IPS-20b (cell line): ENCODE data around the gene CENPP.

Experiments
- H3K27ac ChIP-seq: one replicate; pipeline ENCODE4 v1.5.1; 2013; ENCODE audit warnings: low read length
- H3K27me3 ChIP-seq: 2 replicates; pipeline ENCODE4 v1.6.1; 2013; ENCODE audit warnings: mild to moderate bottlenecking, low read length, inconsistent platforms; ENCODE audit not compliant: insufficient read depth
- H3K36me3 ChIP-seq: 2 replicates; pipeline ENCODE4 v1.6.1; 2013; ENCODE audit warnings: low read depth, mild to moderate bottlenecking, inconsistent platforms, low read length, moderate library complexity; ENCODE audit not compliant: insufficient read depth
- H3K4me1 ChIP-seq: 2 replicates; pipeline ENCODE4 v1.6.1; 2013; ENCODE audit warnings: mild to moderate bottlenecking, control low read depth, inconsistent platforms, low read length, moderate library complexity; ENCODE audit not compliant: insufficient read depth
- H3K4me3 ChIP-seq: 2 replicates; pipeline ENCODE4 v1.5.1; 2013; ENCODE audit warnings: mild to moderate bottlenecking, low read length, inconsistent platforms
- H3K9ac ChIP-seq: 2 replicates; pipeline ENCODE4 v1.6.1; 2013; ENCODE audit warnings: low read depth, mild to moderate bottlenecking, inconsistent platforms, low read length, moderate library complexity
- H3K9me3 ChIP-seq: 2 replicates; pipeline ENCODE4 v1.6.1; 2013; ENCODE audit warnings: mild to moderate bottlenecking, low read depth, low read length, inconsistent platforms; ENCODE audit not compliant: insufficient read depth

CENPP gene

GRCh38 chr9:92350740-92351133 lies 25.0 kb downstream of the CENPP start:
- Histone ChIP-seq H3K9ac (no peak overlapping the region), H3K9me3 (no peaks in the 10 kb centered on the region), H3K27ac (no peak overlapping the region), H3K4me3 (no peak overlapping the region), H3K27me3 (no peaks in the 10 kb centered on the region), H3K4me1 (no peaks in the 10 kb centered on the region), H3K36me3 (no peaks in the 10 kb centered on the region)

GRCh38 chr9:92353051-92353450 lies 27.3 kb downstream of the CENPP start:
- Histone ChIP-seq H3K9ac (no peak overlapping the region), H3K4me3 (no peak overlapping the region), H3K36me3 (no peaks in the 10 kb centered on the region), H3K9me3 (no peaks in the 10 kb centered on the region; the same call in 1 of the 2 replicates), H3K27me3 (no peaks in the 10 kb centered on the region), H3K4me1 (no peaks in the 10 kb centered on the region), H3K27ac (no peak overlapping the region)

GRCh38 chr9:92359394-92359995 lies 33.7 kb downstream of the CENPP start:
- no peaks in the 10 kb centered on the region for H3K4me1 ChIP-seq
- no peaks in the 10 kb centered on the region for H3K36me3 ChIP-seq
- H3K27me3 ChIP-seq = no peaks in the 10 kb centered on the region
- H3K4me3 ChIP-seq = no peak overlapping the region
- no peak overlapping the region for H3K9ac ChIP-seq
- H3K27ac ChIP-seq = no peak overlapping the region
- H3K9me3 ChIP-seq = no peaks in the 10 kb centered on the region; the same call in 1 of the 2 replicates

GRCh38 chr9:92360083-92360482 lies 34.3 kb downstream of the CENPP start:
- Histone ChIP-seq H3K27me3 (no peaks in the 10 kb centered on the region), H3K4me3 (no peak overlapping the region), H3K9me3 (no peaks in the 10 kb centered on the region; the same call in 1 of the 2 replicates), H3K36me3 (no peaks in the 10 kb centered on the region), H3K4me1 (no peaks in the 10 kb centered on the region), H3K27ac (no peak overlapping the region), H3K9ac (no peak overlapping the region)

- no peaks in the 10 kb centered on the region for H3K27me3 ChIP-seq
- H3K9ac ChIP-seq = no peak overlapping the region
- H3K9me3 ChIP-seq = no peaks in the 10 kb centered on the region
- H3K27ac ChIP-seq = no peak overlapping the region
- peaks cover 7% of the 10 kb centered on the region; the same call in 1 of the 2 replicates for H3K4me1 ChIP-seq
- no peak overlapping the region for H3K4me3 ChIP-seq
- no peaks in the 10 kb centered on the region for H3K36me3 ChIP-seq
These were observed 43.3 kb downstream of the CENPP start for GRCh38 chr9:92369075-92369474.

GRCh38 chr9:92373167-92373566 lies 47.4 kb downstream of the CENPP start:
- Histone ChIP-seq H3K36me3 (no peaks in the 10 kb centered on the region), H3K4me1 (peaks cover 7% of the 10 kb centered on the region; the same call in 1 of the 2 replicates), H3K9ac (no peak overlapping the region), H3K27ac (no peak overlapping the region), H3K9me3 (no peaks in the 10 kb centered on the region), H3K27me3 (no peaks in the 10 kb centered on the region), H3K4me3 (no peak overlapping the region)

- H3K9me3 ChIP-seq = no peaks in the 10 kb centered on the region
- no peaks in the 10 kb centered on the region for H3K27me3 ChIP-seq
- no peak overlapping the region for H3K9ac ChIP-seq
- H3K27ac ChIP-seq = no peak overlapping the region
- peaks cover 12% of the 10 kb centered on the region for H3K4me1 ChIP-seq
- no peak overlapping the region for H3K4me3 ChIP-seq
- no peaks in the 10 kb centered on the region for H3K36me3 ChIP-seq
These were observed 52.1 kb downstream of the CENPP start for GRCh38 chr9:92377876-92378275.

GRCh38 chr9:92378865-92379560 lies 53.3 kb downstream of the CENPP start:
- Histone ChIP-seq H3K36me3 (no peaks in the 10 kb centered on the region), H3K9me3 (no peaks in the 10 kb centered on the region), H3K27me3 (no peaks in the 10 kb centered on the region)

GRCh38 chr9:92380603-92381002 lies 54.9 kb downstream of the CENPP start:
- Histone ChIP-seq H3K27ac (no peak overlapping the region), H3K27me3 (no peaks in the 10 kb centered on the region), H3K9me3 (no peaks in the 10 kb centered on the region), H3K4me1 (peaks cover 12% of the 10 kb centered on the region), H3K4me3 (no peak overlapping the region), H3K9ac (no peak overlapping the region), H3K36me3 (no peaks in the 10 kb centered on the region)

More at GRCh38 chr9:92378865-92379560, 53.3 kb downstream of the CENPP start:
- Histone ChIP-seq H3K9ac (no peak overlapping the region), H3K4me1 (peaks cover 12% of the 10 kb centered on the region), H3K27ac (no peak overlapping the region), H3K4me3 (no peak overlapping the region)

- no peaks in the 10 kb centered on the region for H3K27me3 ChIP-seq
- H3K9ac ChIP-seq = no peak overlapping the region
- no peak overlapping the region for H3K27ac ChIP-seq
- no peaks in the 10 kb centered on the region for H3K9me3 ChIP-seq
- no peak overlapping the region for H3K4me3 ChIP-seq
- H3K4me1 ChIP-seq = peaks cover 12% of the 10 kb centered on the region
- H3K36me3 ChIP-seq = no peaks in the 10 kb centered on the region
These were observed 56.0 kb downstream of the CENPP start for GRCh38 chr9:92381775-92382174.

- Histone ChIP-seq H3K4me1 (peaks cover 5% of the 10 kb centered on the region), H3K4me3 (no peak overlapping the region), H3K27me3 (no peaks in the 10 kb centered on the region), H3K9me3 (no peaks in the 10 kb centered on the region), H3K36me3 (no peaks in the 10 kb centered on the region), H3K27ac (no peak overlapping the region), H3K9ac (no peak overlapping the region)
These were observed 58.6 kb downstream of the CENPP start for GRCh38 chr9:92384375-92384774.

GRCh38 chr9:92385001-92385400 lies 59.2 kb downstream of the CENPP start:
- Histone ChIP-seq H3K9ac (no peak overlapping the region), H3K36me3 (no peaks in the 10 kb centered on the region), H3K27me3 (no peaks in the 10 kb centered on the region), H3K4me3 (no peak overlapping the region), H3K9me3 (no peaks in the 10 kb centered on the region), H3K27ac (no peak overlapping the region), H3K4me1 (no peaks in the 10 kb centered on the region; the same call in none of the 2 replicates)
